ENCODE measurements around the gene ZNF823. TPM values are rescaled to one million over a fixed set of nuclear protein-coding genes. Genes with fewer than 3 reads are reported as not detected.

Gene ZNF823
- total RNA-seq, 1 donor from 2014 or later, result 11.5 TPM

- TF ChIP-seq CTCF (conservative IDR thresholded peaks at IDR 0.05), result no peak
- Mint-ChIP-seq H3K27ac (peak overlapping the region; percentile 88), H3K27me3 (no peaks in the 10 kb centered on the region), H3K36me3 (peaks cover 21% of the 10 kb centered on the region), H3K9me3 (no peaks in the 10 kb centered on the region), H3K4me1 (ENCODE audit: unreplicated experiment) (peaks cover 18% of the 10 kb centered on the region), H3K4me3 (peak overlapping the region; percentile 74)
- no peak for DNase-seq (ENCODE audit: extremely low spot score, unreplicated experiment)
Measured at GRCh38 chr19:11735375-11735774, 3.4 kb downstream of the ZNF823 start.

- H3K9me3 Mint-ChIP-seq, result peaks cover 18% of the 10 kb centered on the region
Measured at GRCh38 chr19:11729586-11729985, 9.2 kb downstream of the ZNF823 start.

GRCh38 chr19:11722414-11722813 is 16.3 kb downstream of the ZNF823 start:
- Mint-ChIP-seq H3K4me1 (ENCODE audit: unreplicated experiment) (no peaks in the 10 kb centered on the region), H3K4me3 (no peak overlapping the region), H3K27me3 (no peaks in the 10 kb centered on the region), H3K36me3 (peaks cover 74% of the 10 kb centered on the region), H3K9me3 (peaks cover 36% of the 10 kb centered on the region), H3K27ac (no peak overlapping the region)
- no peak for TF ChIP-seq CTCF (conservative IDR thresholded peaks at IDR 0.05)
- DNase-seq (ENCODE audit: extremely low spot score, unreplicated experiment), result no peak

More at GRCh38 chr19:11729586-11729985, 9.2 kb downstream of the ZNF823 start:
- H3K4me3 Mint-ChIP-seq, result no peak overlapping the region
- H3K4me1 Mint-ChIP-seq (ENCODE audit: unreplicated experiment), result no peaks in the 10 kb centered on the region
- DNase-seq (ENCODE audit: extremely low spot score, unreplicated experiment), result no peak
- H3K27me3 Mint-ChIP-seq, result no peaks in the 10 kb centered on the region
- H3K27ac Mint-ChIP-seq, result peak overlapping the region; percentile 30
- no peak for TF ChIP-seq CTCF (conservative IDR thresholded peaks at IDR 0.05)
- H3K36me3 Mint-ChIP-seq, result peaks cover 54% of the 10 kb centered on the region

- Mint-ChIP-seq H3K27me3 (no peaks in the 10 kb centered on the region), H3K36me3 (peaks cover 69% of the 10 kb centered on the region), H3K9me3 (peaks cover 34% of the 10 kb centered on the region), H3K27ac (no peak overlapping the region), H3K4me3 (no peak overlapping the region), H3K4me1 (ENCODE audit: unreplicated experiment) (no peaks in the 10 kb centered on the region)
- DNase-seq (ENCODE audit: extremely low spot score, unreplicated experiment), result no peak
- no peak for TF ChIP-seq CTCF (conservative IDR thresholded peaks at IDR 0.05)
Measured at GRCh38 chr19:11721681-11722080, 17.1 kb downstream of the ZNF823 start.

- no peak overlapping the region for H3K27ac Mint-ChIP-seq
- no peaks in the 10 kb centered on the region for H3K27me3 Mint-ChIP-seq
- no peak overlapping the region for H3K4me3 Mint-ChIP-seq
- DNase-seq (ENCODE audit: extremely low spot score, unreplicated experiment), result no peak
- no peaks in the 10 kb centered on the region for H3K4me1 Mint-ChIP-seq (ENCODE audit: unreplicated experiment)
- peaks cover 4% of the 10 kb centered on the region for H3K36me3 Mint-ChIP-seq
- no peak for TF ChIP-seq CTCF (conservative IDR thresholded peaks at IDR 0.05)
- peaks cover 9% of the 10 kb centered on the region for H3K9me3 Mint-ChIP-seq
Measured at GRCh38 chr19:11710313-11710712, 28.4 kb downstream of the ZNF823 start.

GRCh38 chr19:11708457-11708856 is 30.3 kb downstream of the ZNF823 start:
- Mint-ChIP-seq H3K9me3 (no peaks in the 10 kb centered on the region), H3K4me1 (ENCODE audit: unreplicated experiment) (no peaks in the 10 kb centered on the region), H3K4me3 (no peak overlapping the region), H3K27ac (no peak overlapping the region), H3K36me3 (peaks cover 4% of the 10 kb centered on the region), H3K27me3 (no peaks in the 10 kb centered on the region)
- TF ChIP-seq CTCF (conservative IDR thresholded peaks at IDR 0.05), result no peak
- DNase-seq (ENCODE audit: extremely low spot score, unreplicated experiment), result no peak
